ENCODE results near the gene FASTKD3. TPM values are rescaled to one million over a fixed set of nuclear protein-coding genes. Genes with fewer than 3 reads are reported as not detected.

FASTKD3 gene
- total and polyA plus RNA-seq, 11 donors: 4.3 to 11.5 (median 6.1) TPM

DNA sequence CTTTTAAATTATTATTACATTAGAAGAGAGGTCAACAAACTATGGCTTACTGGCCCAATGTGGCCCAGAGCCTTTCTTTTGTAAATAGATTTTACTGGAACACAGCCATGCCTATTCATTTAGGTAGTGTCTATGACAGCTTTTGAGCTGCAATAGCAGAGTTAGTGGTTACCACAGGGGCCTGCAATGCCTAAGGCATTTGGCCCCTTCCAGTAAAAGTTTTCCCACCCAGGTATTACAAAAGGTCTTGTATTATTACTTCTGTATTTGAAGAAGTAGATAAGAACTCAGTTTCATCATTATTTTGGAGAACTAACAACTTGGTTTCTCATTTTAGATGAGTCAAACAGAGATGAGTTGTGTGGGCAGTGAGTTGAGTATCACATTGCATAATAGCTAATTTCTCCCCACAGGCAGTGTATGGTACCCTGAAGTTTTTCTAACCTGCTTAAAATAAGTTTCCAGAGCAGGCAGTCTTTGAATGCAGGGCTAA lies 9.6 kb upstream of the FASTKD3 start:
- ATAC-seq: peak in 1 of 4 donors; percentile 45
- Histone ChIP-seq H3K36me3 (peaks cover 0 to 98% (median 89%) of the 10 kb centered on the region in 9 donors), H3K27me3 (no peaks in the 10 kb centered on the region), H3K27ac (peak overlapping the region in 1 of 12 donors; percentile 21), H3K4me3 (no peak overlapping the region), H3K9me3 (no peaks in the 10 kb centered on the region), H3K4me1 (peaks cover 0 to 19% (median 0%) of the 10 kb centered on the region in 12 donors)
- intact Hi-C loops (cut with DNase I): no loop called here
- no peak for TF ChIP-seq POLR2A (IDR thresholded peaks at IDR 0.05)
- TF ChIP-seq, protein P1, sequence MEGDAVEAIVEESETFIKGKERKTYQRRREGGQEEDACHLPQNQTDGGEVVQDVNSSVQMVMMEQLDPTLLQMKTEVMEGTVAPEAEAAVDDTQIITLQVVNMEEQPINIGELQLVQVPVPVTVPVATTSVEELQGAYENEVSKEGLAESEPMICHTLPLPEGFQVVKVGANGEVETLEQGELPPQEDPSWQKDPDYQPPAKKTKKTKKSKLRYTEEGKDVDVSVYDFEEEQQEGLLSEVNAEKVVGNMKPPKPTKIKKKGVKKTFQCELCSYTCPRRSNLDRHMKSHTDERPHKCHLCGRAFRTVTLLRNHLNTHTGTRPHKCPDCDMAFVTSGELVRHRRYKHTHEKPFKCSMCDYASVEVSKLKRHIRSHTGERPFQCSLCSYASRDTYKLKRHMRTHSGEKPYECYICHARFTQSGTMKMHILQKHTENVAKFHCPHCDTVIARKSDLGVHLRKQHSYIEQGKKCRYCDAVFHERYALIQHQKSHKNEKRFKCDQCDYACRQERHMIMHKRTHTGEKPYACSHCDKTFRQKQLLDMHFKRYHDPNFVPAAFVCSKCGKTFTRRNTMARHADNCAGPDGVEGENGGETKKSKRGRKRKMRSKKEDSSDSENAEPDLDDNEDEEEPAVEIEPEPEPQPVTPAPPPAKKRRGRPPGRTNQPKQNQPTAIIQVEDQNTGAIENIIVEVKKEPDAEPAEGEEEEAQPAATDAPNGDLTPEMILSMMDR (IDR thresholded peaks at IDR 0.05): no peak
- no peak for DNase-seq

DNA sequence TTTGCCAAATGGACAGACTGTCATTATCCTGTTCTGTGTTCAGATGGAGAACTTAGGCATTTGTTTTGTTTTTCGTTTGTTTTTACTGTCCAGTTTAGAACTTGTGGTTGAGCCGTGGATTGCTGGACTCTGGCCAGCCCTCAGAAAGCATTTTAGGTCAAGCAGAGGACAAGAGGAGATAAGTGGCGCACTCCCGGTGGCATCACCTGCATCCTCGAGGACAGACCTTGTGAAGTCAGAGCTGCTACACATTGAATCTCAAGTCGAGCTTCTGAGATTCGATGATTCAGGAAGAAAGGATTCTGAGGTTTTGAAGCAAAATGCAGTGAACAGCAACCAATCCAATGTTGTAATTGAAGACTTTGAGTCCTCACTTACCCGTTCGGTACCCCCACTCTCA lies 9.0 kb upstream of the FASTKD3 start:
- no peaks in the 10 kb centered on the region for H3K9me3 ChIP-seq
- DNase-seq: peak in 1 of 5 donors; percentile 49
- intact Hi-C loops (cut with DNase I): no loop called here
- peaks cover 0 to 98% (median 83%) of the 10 kb centered on the region in 9 donors for H3K36me3 ChIP-seq
- WGBS, 4 donors: 60 to 71% (median 66%) methylated on average over 9 of the region's 9 CpGs
- no peaks in the 10 kb centered on the region for H3K27me3 ChIP-seq
- no peak for ATAC-seq
- peak overlapping the region in 1 of 12 donors; percentile 21 for H3K27ac ChIP-seq
- H3K4me1 ChIP-seq: peaks cover 0 to 19% (median 0%) of the 10 kb centered on the region in 12 donors
- TF ChIP-seq POLR2A (IDR thresholded peaks at IDR 0.05): no peak
- TF ChIP-seq, protein P1 (IDR thresholded peaks at IDR 0.05): no peak
- H3K4me3 ChIP-seq: no peak overlapping the region

DNA sequence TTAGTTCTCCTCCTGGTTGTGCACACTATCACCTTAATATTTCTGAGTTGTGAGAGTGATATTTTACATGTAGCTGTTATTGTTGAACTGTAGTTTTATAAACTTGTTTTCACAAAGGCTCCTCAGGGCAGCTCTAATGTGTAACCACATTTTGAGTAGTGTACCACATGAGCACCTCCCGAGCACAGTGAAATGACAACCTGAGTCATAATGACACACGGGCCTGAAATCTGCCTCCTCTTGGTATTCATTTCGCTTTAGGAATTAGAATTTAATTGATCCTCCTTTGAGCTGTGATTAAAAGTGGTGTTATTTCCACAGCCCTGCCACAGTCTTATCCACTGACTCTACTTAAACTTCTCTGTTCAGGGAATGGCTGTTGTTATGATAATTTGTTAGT lies 8.0 kb upstream of the FASTKD3 start:
- Histone ChIP-seq H3K36me3 (peaks cover 0 to 93% (median 77%) of the 10 kb centered on the region in 9 donors), H3K4me3 (no peak overlapping the region), H3K9me3 (no peaks in the 10 kb centered on the region), H3K27ac (no peak overlapping the region), H3K27me3 (no peaks in the 10 kb centered on the region), H3K4me1 (peaks cover 0 to 25% (median 0%) of the 10 kb centered on the region in 12 donors)
- ATAC-seq (no peak), DNase-seq (no peak)
- intact Hi-C loops (cut with DNase I): no loop called here
- TF ChIP-seq, protein P1 (IDR thresholded peaks at IDR 0.05): no peak
- TF ChIP-seq POLR2A (IDR thresholded peaks at IDR 0.05): no peak
- WGBS, 4 donors: 89 to 97% (median 92%) methylated on average over 3 of the region's 3 CpGs

DNA sequence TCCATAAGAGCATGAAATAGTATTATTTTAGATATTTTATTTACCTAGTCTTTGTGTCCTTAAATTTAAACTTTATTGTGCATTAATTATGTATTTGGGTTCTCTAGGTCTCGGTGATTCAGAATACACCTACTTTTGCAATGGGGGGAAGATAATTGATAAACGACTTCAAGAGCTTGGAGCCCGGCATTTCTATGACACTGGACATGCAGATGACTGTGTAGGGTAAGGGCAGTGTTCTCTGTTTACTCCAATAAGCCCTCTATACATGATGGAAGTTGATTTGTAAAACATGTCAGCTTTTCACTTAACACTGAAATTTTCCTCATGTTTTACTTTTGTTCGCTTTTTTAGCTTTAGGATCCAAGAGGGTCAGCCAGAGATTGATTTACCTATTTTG lies 6.3 kb upstream of the FASTKD3 start:
- Histone ChIP-seq H3K36me3 (peaks cover 0 to 79% (median 66%) of the 10 kb centered on the region in 9 donors), H3K4me3 (no peak overlapping the region), H3K9me3 (no peaks in the 10 kb centered on the region), H3K4me1 (peaks cover 0 to 41% (median 11%) of the 10 kb centered on the region in 12 donors), H3K27me3 (no peaks in the 10 kb centered on the region), H3K27ac (no peak overlapping the region)
- no peak for TF ChIP-seq POLR2A (IDR thresholded peaks at IDR 0.05)
- TF ChIP-seq, protein P1 (IDR thresholded peaks at IDR 0.05): no peak
- DNase-seq: no peak
- intact Hi-C loops (cut with DNase I): no loop called here
- 91 to 95% (median 94%) methylated on average over 4 of the region's 4 CpGs for WGBS, 4 donors
- no peak for ATAC-seq
